ENCODE data around the gene ID3.

The ID3 gene

GRCh38 chr1:23554127-23554480 is 5.2 kb downstream of the ID3 start:
- Histone ChIP-seq H3K9me3 (ENCODE audit: control insufficient read depth, low read length) (no peaks in the 10 kb centered on the region), H3K36me3 (ENCODE audit: control insufficient read depth, insufficient read depth, low read length) (no peaks in the 10 kb centered on the region), H3K4me1 (peaks cover 3% of the 10 kb centered on the region), H3K79me2 (no peaks in the 10 kb centered on the region), H3K27ac (peak overlapping the region; percentile 73), H3K27me3 (ENCODE audit: control insufficient read depth, insufficient read depth, low read length) (no peaks in the 10 kb centered on the region), H3K4me2 (ENCODE audit: low read length) (peak overlapping the region; percentile 85), H2AFZ (peak overlapping the region; percentile 94), H3K9ac (no peak overlapping the region), H3K4me3 (ENCODE audit: low read depth, low read length) (peak overlapping the region; percentile 65)
- TF ChIP-seq, protein P1, sequence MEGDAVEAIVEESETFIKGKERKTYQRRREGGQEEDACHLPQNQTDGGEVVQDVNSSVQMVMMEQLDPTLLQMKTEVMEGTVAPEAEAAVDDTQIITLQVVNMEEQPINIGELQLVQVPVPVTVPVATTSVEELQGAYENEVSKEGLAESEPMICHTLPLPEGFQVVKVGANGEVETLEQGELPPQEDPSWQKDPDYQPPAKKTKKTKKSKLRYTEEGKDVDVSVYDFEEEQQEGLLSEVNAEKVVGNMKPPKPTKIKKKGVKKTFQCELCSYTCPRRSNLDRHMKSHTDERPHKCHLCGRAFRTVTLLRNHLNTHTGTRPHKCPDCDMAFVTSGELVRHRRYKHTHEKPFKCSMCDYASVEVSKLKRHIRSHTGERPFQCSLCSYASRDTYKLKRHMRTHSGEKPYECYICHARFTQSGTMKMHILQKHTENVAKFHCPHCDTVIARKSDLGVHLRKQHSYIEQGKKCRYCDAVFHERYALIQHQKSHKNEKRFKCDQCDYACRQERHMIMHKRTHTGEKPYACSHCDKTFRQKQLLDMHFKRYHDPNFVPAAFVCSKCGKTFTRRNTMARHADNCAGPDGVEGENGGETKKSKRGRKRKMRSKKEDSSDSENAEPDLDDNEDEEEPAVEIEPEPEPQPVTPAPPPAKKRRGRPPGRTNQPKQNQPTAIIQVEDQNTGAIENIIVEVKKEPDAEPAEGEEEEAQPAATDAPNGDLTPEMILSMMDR (IDR thresholded peaks at IDR 0.05) = no peak

GRCh38 chr1:23553231-23554126 is 5.8 kb downstream of the ID3 start:
- Histone ChIP-seq H3K79me2 (no peaks in the 10 kb centered on the region), H3K9ac (no peak overlapping the region), H2AFZ (no peak overlapping the region), H3K9me3 (ENCODE audit: control insufficient read depth, low read length) (no peaks in the 10 kb centered on the region), H3K4me1 (peaks cover 3% of the 10 kb centered on the region), H3K27ac (peak overlapping the region; percentile 73), H3K27me3 (ENCODE audit: control insufficient read depth, insufficient read depth, low read length) (no peaks in the 10 kb centered on the region), H3K36me3 (ENCODE audit: control insufficient read depth, insufficient read depth, low read length) (no peaks in the 10 kb centered on the region), H3K4me2 (ENCODE audit: low read length) (peak overlapping the region; percentile 85), H3K4me3 (ENCODE audit: low read depth, low read length) (no peak overlapping the region)
- TF ChIP-seq, protein P1 (IDR thresholded peaks at IDR 0.05) = no peak

GRCh38 chr1:23551849-23552248 is 7.5 kb downstream of the ID3 start:
- Histone ChIP-seq H3K27me3 (ENCODE audit: control insufficient read depth, insufficient read depth, low read length) (no peaks in the 10 kb centered on the region), H3K4me3 (ENCODE audit: low read depth, low read length) (no peak overlapping the region), H3K9ac (no peak overlapping the region), H3K79me2 (no peaks in the 10 kb centered on the region), H3K4me1 (peaks cover 3% of the 10 kb centered on the region), H3K4me2 (ENCODE audit: low read length) (no peak overlapping the region), H3K27ac (no peak overlapping the region), H3K9me3 (ENCODE audit: control insufficient read depth, low read length) (no peaks in the 10 kb centered on the region), H3K36me3 (ENCODE audit: control insufficient read depth, insufficient read depth, low read length) (no peaks in the 10 kb centered on the region), H2AFZ (no peak overlapping the region)
- TF ChIP-seq, protein P1 (IDR thresholded peaks at IDR 0.05) = no peak

DNA sequence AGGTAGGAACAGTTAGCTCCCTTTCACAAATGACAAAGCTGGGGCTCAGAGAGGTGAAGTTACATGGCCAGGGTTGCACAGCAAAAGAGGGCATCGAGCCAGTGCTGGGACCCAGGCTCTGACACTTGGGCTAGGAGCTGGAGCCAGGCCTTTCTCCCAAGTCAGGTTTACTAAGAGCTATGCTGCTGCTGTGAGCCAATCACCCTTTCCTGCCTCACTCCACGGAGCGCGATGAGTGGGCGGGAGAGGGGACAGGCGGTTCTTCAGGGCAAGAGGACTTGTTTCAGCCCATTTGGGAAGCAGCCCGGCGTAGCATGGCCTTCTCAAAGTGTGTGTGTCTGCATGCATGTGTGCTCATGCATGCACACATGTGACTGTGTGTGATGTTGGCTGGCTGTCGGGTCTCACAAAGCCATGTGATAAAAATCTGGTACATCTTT is 10.6 kb downstream of the ID3 start:
- H3K4me2 ChIP-seq (ENCODE audit: low read length) = no peak overlapping the region
- no peak overlapping the region for H3K27ac ChIP-seq
- H3K27me3 ChIP-seq (ENCODE audit: control insufficient read depth, insufficient read depth, low read length) = no peaks in the 10 kb centered on the region
- no peak overlapping the region for H3K4me3 ChIP-seq (ENCODE audit: low read depth, low read length)
- no peaks in the 10 kb centered on the region for H3K79me2 ChIP-seq
- no peaks in the 10 kb centered on the region for H3K4me1 ChIP-seq
- H2AFZ ChIP-seq = no peak overlapping the region
- no peak overlapping the region for H3K9ac ChIP-seq
- H3K9me3 ChIP-seq (ENCODE audit: control insufficient read depth, low read length) = no peaks in the 10 kb centered on the region
- H3K36me3 ChIP-seq (ENCODE audit: control insufficient read depth, insufficient read depth, low read length) = no peaks in the 10 kb centered on the region
- TF ChIP-seq, protein P1 (IDR thresholded peaks at IDR 0.05) = no peak
